HG03460 (cell line): ENCODE results near the gene CST7.
"Not testable (repeated sequence)": the region's sequence is repeated elsewhere in the genome, so short reads cannot be mapped to it uniquely, and the experiment has no call there.

Experiments
- ATAC-seq: cut with Tn5 transposase; IDR thresholded peaks from one replicate; pipeline ENCODE4 v1.9.1; 2021; ENCODE audit not compliant: unreplicated experiment

CST7 gene

GRCh38 chr20:24999568-24999967 is 50.5 kb downstream of the CST7 start:
- ATAC-seq: no peak

GRCh38 chr20:25000268-25000801 is 51.3 kb downstream of the CST7 start:
- no peak for ATAC-seq

DNA sequence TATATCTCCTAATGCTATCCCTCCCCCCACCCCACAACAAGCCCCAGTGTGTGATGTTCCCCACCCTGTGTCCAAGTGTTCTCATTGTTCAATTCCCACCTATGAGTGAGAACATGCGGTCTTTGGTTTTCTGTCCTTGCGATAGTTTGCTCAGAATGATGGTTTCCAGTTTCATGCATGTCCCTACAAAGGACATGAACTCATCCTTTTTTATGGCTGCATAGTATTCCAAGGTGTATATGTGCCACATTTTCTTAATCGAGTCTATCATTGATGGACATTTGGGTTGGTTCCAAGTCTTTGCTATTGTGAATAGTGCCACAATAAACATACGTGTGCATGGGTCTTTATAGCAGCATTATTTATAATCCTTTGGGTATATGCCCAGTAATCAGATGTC is 52.3 kb downstream of the CST7 start:
- not testable (repeated sequence) for ATAC-seq

- ATAC-seq: no peak
These were observed 53.9 kb downstream of the CST7 start for GRCh38 chr20:25003002-25003401.

- no peak for ATAC-seq
These were observed 56.2 kb downstream of the CST7 start for GRCh38 chr20:25005220-25005619.

DNA sequence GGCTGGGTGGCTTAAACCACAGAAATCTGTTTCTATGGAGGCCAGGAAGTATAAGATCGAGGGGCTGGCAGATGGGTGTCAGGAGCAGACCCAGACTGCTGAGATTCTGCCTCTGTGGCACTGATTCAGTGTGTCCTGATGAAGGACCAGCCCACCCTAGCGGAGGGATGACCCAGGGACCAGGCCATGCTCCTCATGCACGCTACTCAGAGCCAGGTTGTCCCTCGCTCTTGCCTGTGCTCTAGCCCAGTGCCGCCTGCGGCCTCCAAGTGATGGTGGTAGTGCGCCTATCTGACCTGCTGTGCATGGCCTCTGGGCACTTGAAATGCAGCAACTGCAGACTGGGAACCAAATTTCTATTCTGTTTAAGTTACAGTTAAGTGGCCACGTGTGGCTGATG is 56.6 kb downstream of the CST7 start:
- no peak for ATAC-seq

- no peak for ATAC-seq
These were observed 57.5 kb downstream of the CST7 start for GRCh38 chr20:25006431-25007167.

DNA sequence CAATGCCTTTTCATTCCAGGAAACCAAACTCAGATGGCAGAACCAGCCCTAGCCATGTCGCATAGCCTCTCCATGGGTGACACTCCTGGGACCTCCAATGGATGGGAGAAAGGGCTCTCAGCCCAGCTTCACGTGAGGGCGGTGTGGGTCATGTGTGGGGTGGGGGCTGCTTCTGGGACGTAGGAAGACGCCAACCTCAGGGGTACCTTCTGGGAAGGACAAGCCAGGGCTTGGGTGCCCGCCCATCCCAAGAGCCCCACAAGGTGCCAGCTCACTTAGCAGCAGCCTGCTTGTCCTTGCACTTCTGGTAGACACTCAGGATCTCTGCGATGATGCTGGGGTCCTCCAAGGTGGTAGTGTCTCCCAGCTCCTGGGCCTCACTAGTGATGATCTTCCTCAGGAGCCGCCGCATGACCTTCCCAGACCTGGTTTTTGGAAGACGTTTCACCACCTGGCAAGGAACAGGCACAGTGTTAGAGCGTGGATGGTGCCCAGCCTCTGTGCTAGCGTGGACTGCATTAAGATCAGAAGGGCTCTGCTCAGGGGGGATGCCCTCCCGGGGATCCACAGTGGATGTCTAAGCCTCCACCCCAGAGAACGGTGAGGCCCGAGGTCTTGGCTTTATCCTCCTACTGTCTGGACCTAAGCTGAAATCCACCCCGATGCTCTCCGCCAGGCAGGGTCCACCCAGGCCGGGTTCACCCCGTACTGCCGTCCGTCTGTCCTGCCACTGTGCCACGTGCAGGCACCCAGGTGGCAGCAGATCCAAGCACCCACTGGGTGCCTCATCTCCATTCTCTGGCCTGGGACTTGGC is 58.6 kb downstream of the CST7 start:
- ATAC-seq: no peak

GRCh38 chr20:25008388-25009217 is 59.5 kb downstream of the CST7 start:
- ATAC-seq: no peak
